ENCODE data around the gene GOLGA6C. TPM values are rescaled to one million over a fixed set of nuclear protein-coding genes. Genes with fewer than 3 reads are reported as not detected.
A peak's percentile ranks its signal among the peaks of the same experiment; 100 is the strongest.

Gene GOLGA6C
- total and polyA plus RNA-seq, 10 of the 15 experiments (the other 5 are each of a cell fraction or from before 2014, with no cell fraction given): not detected

DNA sequence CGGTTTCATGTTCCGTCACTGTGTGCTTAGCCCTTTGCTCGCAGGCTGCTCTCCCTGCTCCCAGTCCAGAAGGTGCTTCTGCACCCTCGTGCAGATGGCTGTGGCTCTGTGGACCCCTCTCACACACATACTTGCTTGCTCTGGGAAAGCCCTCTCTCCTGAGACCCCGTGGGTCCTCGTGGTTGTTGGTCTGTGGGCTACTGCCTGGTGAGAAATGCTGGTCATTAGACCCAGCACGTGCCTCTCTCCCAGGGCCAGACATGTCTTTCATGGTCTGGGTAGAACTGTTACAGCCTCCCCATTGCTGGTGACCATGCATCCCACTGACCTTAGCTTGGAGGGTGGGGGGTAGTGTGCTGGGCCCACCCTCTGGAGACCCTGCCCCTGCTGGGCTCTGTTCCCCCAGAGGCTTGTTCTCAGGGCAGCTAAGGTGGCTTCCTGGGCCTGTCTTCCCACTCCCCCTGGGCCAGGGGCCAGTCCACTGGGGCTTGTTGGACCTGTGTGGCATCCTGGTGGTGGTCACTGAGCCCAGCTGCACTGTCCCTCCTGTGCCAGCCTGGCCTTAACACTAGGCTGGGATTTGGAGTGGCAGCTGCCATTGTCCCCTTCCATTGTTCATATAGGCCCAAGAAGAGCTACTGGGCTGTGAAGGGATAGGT lies 45.8 kb upstream of the GOLGA6C start (continued):
- peak; percentile 73 for TF ChIP-seq POLR2A (IDR thresholded peaks at IDR 0.05; ENCODE audit: low read depth, low read length)
- no peak for TF ChIP-seq RBBP5 (conservative IDR thresholded peaks at IDR 0.05)
- no peak for TF ChIP-seq TAF1 (IDR thresholded peaks at IDR 0.05; ENCODE audit: borderline replicate concordance, low read depth, low read length)
- TF ChIP-seq CBFB (IDR thresholded peaks at IDR 0.05; ENCODE audit: low read depth): peak; percentile 8; the same call in 1 of the 2 replicates
- TF ChIP-seq, protein P1, sequence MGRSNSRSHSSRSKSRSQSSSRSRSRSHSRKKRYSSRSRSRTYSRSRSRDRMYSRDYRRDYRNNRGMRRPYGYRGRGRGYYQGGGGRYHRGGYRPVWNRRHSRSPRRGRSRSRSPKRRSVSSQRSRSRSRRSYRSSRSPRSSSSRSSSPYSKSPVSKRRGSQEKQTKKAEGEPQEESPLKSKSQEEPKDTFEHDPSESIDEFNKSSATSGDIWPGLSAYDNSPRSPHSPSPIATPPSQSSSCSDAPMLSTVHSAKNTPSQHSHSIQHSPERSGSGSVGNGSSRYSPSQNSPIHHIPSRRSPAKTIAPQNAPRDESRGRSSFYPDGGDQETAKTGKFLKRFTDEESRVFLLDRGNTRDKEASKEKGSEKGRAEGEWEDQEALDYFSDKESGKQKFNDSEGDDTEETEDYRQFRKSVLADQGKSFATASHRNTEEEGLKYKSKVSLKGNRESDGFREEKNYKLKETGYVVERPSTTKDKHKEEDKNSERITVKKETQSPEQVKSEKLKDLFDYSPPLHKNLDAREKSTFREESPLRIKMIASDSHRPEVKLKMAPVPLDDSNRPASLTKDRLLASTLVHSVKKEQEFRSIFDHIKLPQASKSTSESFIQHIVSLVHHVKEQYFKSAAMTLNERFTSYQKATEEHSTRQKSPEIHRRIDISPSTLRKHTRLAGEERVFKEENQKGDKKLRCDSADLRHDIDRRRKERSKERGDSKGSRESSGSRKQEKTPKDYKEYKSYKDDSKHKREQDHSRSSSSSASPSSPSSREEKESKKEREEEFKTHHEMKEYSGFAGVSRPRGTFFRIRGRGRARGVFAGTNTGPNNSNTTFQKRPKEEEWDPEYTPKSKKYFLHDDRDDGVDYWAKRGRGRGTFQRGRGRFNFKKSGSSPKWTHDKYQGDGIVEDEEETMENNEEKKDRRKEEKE (IDR thresholded peaks at IDR 0.05): no peak
- TF ChIP-seq POLR2AphosphoS5 (IDR thresholded peaks at IDR 0.05; ENCODE audit: low read length): peak; percentile 1; the same call in 1 of the 2 replicates
- TF ChIP-seq POU2F2 (IDR thresholded peaks at IDR 0.05; ENCODE audit: borderline replicate concordance, low read depth, low read length): peak; percentile 6; the same call in 1 of the 3 replicates
- no peak for TF ChIP-seq IKZF2 (IDR thresholded peaks at IDR 0.05)
- TF ChIP-seq ZBED1 (IDR thresholded peaks at IDR 0.05; ENCODE audit: borderline replicate concordance): no peak
- TF ChIP-seq SREBF2 (IDR thresholded peaks at IDR 0.05; ENCODE audit: low read length): no peak

DNA sequence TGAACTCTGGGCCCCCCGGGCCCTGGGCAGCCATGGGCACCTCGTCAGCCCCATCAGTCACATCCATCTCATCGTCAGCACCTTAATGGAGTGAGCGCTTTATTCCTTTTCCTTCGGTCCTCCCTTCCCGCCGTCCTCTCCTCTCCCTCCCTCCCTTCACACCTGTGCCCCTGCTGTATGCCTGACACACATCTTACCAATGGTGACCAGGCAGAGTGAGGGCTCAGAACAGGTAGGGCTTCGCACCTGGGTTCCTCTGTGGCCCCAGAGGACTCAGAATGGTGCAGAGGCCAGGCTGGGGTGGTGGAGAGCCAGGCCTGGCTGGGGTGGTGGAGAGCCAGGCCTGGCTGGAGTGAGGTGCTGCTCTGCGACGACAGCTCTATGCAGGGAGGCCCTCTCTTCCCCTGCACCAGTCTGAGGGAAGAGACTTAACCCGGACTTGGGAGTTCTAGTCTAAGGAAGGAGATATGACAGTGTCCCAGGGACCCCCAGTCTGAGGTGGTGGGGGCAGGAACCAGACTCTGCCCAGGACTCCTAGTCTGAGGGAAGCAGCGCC lies 44.8 kb upstream of the GOLGA6C start:
- Histone ChIP-seq H3K4me2 (ENCODE audit: control insufficient read depth, insufficient read depth) (no peak overlapping the region), H3K79me2 (ENCODE audit: control insufficient read depth, insufficient read depth, low read length) (peaks cover 46% of the 10 kb centered on the region), H3K27me3 (replicated peaks in 1 of 2; ENCODE audit: control insufficient read depth in 2 of 2, insufficient read depth in 2 of 2, low read length in 1 of 2) (no peaks in the 10 kb centered on the region), H3K27ac (ENCODE audit: control insufficient read depth, insufficient read depth) (no peak overlapping the region), H3K9ac (ENCODE audit: control insufficient read depth, insufficient read depth, low read length) (no peak overlapping the region), H3K36me3 (ENCODE audit: control insufficient read depth in 2 of 2, insufficient read depth in 2 of 2, low read length in 1 of 2) (peaks cover 45 to 50% of the 10 kb centered on the region in 2 experiments), H2AFZ (ENCODE audit: control insufficient read depth, low read depth, low read length) (no peak overlapping the region), H3K4me3 (no peak overlapping the region), H3K9me3 (replicated peaks; ENCODE audit: control insufficient read depth, insufficient read depth, low read length) (no peaks in the 10 kb centered on the region), H4K20me1 (ENCODE audit: control insufficient read depth, insufficient read depth) (peaks cover 49% of the 10 kb centered on the region), H3K4me1 (ENCODE audit: control insufficient read depth, insufficient read depth, low read length) (peaks cover 9% of the 10 kb centered on the region)
- FAIRE-seq (no peak), DNase-seq (ENCODE audit: low read depth, low spot score) (no peak), ATAC-seq (peak; percentile 7)
- RAD21 ChIA-PET (ENCODE audit: unreplicated experiment): interaction anchor here (2.6 kb wide), 1 partner anchor 170 kb away, joined by 8 read pairs; no protein-coding TSS in a partner anchor
- no TSS peak for BruUV-seq (replicated peaks)
- POLR2A ChIA-PET: no interaction called here
- SMC1A ChIA-PET (ENCODE audit: uncharacterized antibody, unreplicated experiment): interaction anchor here (1.3 kb wide), 1 partner anchor 9 kb away, joined by 3 read pairs; no protein-coding TSS in a partner anchor
- 85% methylated on average over 12 of the region's 12 CpGs for WGBS (ENCODE audit: insufficient coverage, insufficient replicate concordance, low lambda C conversion rate, missing lambda C conversion rate)
- CTCF ChIA-PET: no interaction called here
- in situ Hi-C loops (cut with MboI) (no loop called here), intact Hi-C loops (cut with micrococcal nuclease; ENCODE audit: unreplicated experiment) (no loop called here)
- no peak for TF ChIP-seq RFX5 (IDR thresholded peaks at IDR 0.05; ENCODE audit: low read depth, low read length)
- TF ChIP-seq FOXK2 (IDR thresholded peaks at IDR 0.05): no peak
- no peak for TF ChIP-seq TARDBP (IDR thresholded peaks at IDR 0.05; ENCODE audit: borderline replicate concordance)
- TF ChIP-seq, protein P2, sequence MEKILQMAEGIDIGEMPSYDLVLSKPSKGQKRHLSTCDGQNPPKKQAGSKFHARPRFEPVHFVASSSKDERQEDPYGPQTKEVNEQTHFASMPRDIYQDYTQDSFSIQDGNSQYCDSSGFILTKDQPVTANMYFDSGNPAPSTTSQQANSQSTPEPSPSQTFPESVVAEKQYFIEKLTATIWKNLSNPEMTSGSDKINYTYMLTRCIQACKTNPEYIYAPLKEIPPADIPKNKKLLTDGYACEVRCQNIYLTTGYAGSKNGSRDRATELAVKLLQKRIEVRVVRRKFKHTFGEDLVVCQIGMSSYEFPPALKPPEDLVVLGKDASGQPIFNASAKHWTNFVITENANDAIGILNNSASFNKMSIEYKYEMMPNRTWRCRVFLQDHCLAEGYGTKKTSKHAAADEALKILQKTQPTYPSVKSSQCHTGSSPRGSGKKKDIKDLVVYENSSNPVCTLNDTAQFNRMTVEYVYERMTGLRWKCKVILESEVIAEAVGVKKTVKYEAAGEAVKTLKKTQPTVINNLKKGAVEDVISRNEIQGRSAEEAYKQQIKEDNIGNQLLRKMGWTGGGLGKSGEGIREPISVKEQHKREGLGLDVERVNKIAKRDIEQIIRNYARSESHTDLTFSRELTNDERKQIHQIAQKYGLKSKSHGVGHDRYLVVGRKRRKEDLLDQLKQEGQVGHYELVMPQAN (conservative IDR thresholded peaks at IDR 0.05): no peak
- TF ChIP-seq, protein P3, sequence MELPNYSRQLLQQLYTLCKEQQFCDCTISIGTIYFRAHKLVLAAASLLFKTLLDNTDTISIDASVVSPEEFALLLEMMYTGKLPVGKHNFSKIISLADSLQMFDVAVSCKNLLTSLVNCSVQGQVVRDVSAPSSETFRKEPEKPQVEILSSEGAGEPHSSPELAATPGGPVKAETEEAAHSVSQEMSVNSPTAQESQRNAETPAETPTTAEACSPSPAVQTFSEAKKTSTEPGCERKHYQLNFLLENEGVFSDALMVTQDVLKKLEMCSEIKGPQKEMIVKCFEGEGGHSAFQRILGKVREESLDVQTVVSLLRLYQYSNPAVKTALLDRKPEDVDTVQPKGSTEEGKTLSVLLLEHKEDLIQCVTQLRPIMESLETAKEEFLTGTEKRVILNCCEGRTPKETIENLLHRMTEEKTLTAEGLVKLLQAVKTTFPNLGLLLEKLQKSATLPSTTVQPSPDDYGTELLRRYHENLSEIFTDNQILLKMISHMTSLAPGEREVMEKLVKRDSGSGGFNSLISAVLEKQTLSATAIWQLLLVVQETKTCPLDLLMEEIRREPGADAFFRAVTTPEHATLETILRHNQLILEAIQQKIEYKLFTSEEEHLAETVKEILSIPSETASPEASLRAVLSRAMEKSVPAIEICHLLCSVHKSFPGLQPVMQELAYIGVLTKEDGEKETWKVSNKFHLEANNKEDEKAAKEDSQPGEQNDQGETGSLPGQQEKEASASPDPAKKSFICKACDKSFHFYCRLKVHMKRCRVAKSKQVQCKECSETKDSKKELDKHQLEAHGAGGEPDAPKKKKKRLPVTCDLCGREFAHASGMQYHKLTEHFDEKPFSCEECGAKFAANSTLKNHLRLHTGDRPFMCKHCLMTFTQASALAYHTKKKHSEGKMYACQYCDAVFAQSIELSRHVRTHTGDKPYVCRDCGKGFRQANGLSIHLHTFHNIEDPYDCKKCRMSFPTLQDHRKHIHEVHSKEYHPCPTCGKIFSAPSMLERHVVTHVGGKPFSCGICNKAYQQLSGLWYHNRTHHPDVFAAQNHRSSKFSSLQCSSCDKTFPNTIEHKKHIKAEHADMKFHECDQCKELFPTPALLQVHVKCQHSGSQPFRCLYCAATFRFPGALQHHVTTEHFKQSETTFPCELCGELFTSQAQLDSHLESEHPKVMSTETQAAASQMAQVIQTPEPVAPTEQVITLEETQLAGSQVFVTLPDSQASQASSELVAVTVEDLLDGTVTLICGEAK (IDR thresholded peaks at IDR 0.05; ENCODE audit: borderline replicate concordance): no peak
